HCT116 (cell line): ENCODE measurements around the gene RAPGEF1. TPM values are rescaled to one million over a fixed set of nuclear protein-coding genes. Genes with fewer than 3 reads are reported as not detected.

Source experiments
- ATAC-seq: fragments of 200-7000 bp; cut with Tn5 transposase; 2 replicates; pipeline ENCODE4 v1.9.1; 2020; ENCODE audit warnings: mild to moderate bottlenecking, moderate library complexity
- BruUV-seq: library from RNA; stranded (reverse); fragments of 400-500 nt; replicated peaks from 2 replicates; lab custom pipeline; 2021; lab: Mats Ljungman, UMichigan
- CTCF ChIA-PET: fragments of 300-600 bp; sonication (Branson Sonifier 250); formaldehyde crosslinking; loops from one replicate; lab custom pipeline; 2021; ENCODE audit warnings: antibody characterized with exemption; lab: Charles Lee
- POLR2A ChIA-PET: fragments of 300-600, 350-600 bp; sonication (Branson Sonifier 250); formaldehyde crosslinking; loops from one replicate; lab custom pipeline; 2021; ENCODE audit warnings: antibody characterized with exemption; lab: Charles Lee
- RAD21 ChIA-PET, 2 experiments: fragments of 300-600 bp; sonication (Branson Sonifier 250); formaldehyde crosslinking; loops; one replicate each; lab custom pipeline; 2023; ENCODE audit warnings: low total read pairs in 2 of 2; ENCODE audit not compliant: uncharacterized antibody in 2 of 2, unreplicated experiment in 2 of 2, low non-redundant PET in 1 of 2; lab: Charles Lee
- DNase-seq: peaks from one replicate; pipeline ENCODE4 v3.0.0-alpha.2; 2010; ENCODE audit warnings: low read depth, low spot score
- H2AFZ ChIP-seq: fragments of 200-600 bp; shearing (Covaris generic), sonication (generic); 2 replicates; pipeline ENCODE4 v1.6.1; 2017; ENCODE audit warnings: low read depth, mixed run types, mixed read lengths, antibody characterized with exemption, low read length; ENCODE audit not compliant: poor library complexity, severe bottlenecking
- H3K27ac ChIP-seq: 2 replicates; pipeline ENCODE4 v1.5.1; 2012; ENCODE audit warnings: low read depth, low read length
- H3K27me3 ChIP-seq: fragments of 200-600 bp; sonication (generic); 2 replicates; pipeline ENCODE4 v1.6.1; 2016; ENCODE audit warnings: mixed run types, low read length, mixed read lengths; ENCODE audit not compliant: insufficient read depth
- H3K36me3 ChIP-seq, 2 experiments: fragments of 200-500 bp in 1 of 2; fragments of 200-600 bp in 1 of 2; sonication (Bioruptor generic) in 1 of 2; sonication (generic) in 1 of 2; 2 replicates each; pipeline versions ENCODE4 v1.5.1 to v1.6.1; 2014 to 2016; ENCODE audit warnings: low read length in 2 of 2, inconsistent platforms in 1 of 2, mixed read lengths in 1 of 2, mixed run types in 1 of 2; ENCODE audit not compliant: insufficient read depth in 2 of 2, control insufficient read depth in 1 of 2
- H3K4me1 ChIP-seq, 2 experiments: fragments of 200-600 bp in 1 of 2; sonication (generic) in 1 of 2; 2 replicates each; pipeline versions ENCODE4 v1.5.1 to v1.6.1; 2012 to 2017; ENCODE audit warnings: low read length in 2 of 2, inconsistent platforms in 1 of 2, mild to moderate bottlenecking in 1 of 2, mixed read lengths in 1 of 2, mixed run types in 1 of 2, moderate library complexity in 1 of 2; ENCODE audit not compliant: insufficient read depth in 2 of 2, control insufficient read depth in 1 of 2
- H3K4me2 ChIP-seq: fragments of 200-600 bp; sonication (generic); 2 replicates; pipeline ENCODE4 v1.6.1; 2017; ENCODE audit warnings: mixed run types, low read length, mixed read lengths
- H3K4me3 ChIP-seq, 2 experiments: fragments of 200-600 bp in 1 of 2; sonication (generic) in 1 of 2; replicated peaks in 1 of 2; 2 replicates each; pipeline ENCODE4 v1.5.1; 2011 to 2016; ENCODE audit warnings: low read length in 2 of 2, control low read depth in 1 of 2, low read depth in 1 of 2, mild to moderate bottlenecking in 1 of 2, mixed read lengths in 1 of 2, mixed run types in 1 of 2
- H3K79me2 ChIP-seq: fragments of 200-600 bp; sonication (generic); 2 replicates; pipeline ENCODE4 v1.6.1; 2017; ENCODE audit warnings: mild to moderate bottlenecking, mixed run types, low read length, moderate library complexity, mixed read lengths; ENCODE audit not compliant: insufficient read depth
- H3K9ac ChIP-seq: fragments of 200-600 bp; sonication (generic); 2 replicates; pipeline ENCODE4 v1.6.1; 2016; ENCODE audit warnings: low read length, mixed read lengths
- H3K9me2 ChIP-seq: fragments of 200-600 bp; sonication (generic), shearing (Covaris generic); 2 replicates; pipeline ENCODE4 v1.6.1; 2017; ENCODE audit warnings: mixed run types, mild to moderate bottlenecking, moderate library complexity; ENCODE audit not compliant: insufficient read depth
- H3K9me3 ChIP-seq, 2 experiments: fragments of 200-500 bp in 1 of 2; fragments of 200-600 bp in 1 of 2; sonication (Bioruptor generic) in 1 of 2; sonication (generic) in 1 of 2; 2 replicates each; pipeline ENCODE4 v1.6.1; 2014 to 2017; ENCODE audit warnings: low read length in 2 of 2, mixed read lengths in 2 of 2, inconsistent platforms in 1 of 2, low read depth in 1 of 2, mild to moderate bottlenecking in 1 of 2, mixed run types in 1 of 2, moderate library complexity in 1 of 2; ENCODE audit not compliant: control insufficient read depth in 1 of 2, insufficient read depth in 1 of 2
- H4K20me1 ChIP-seq: fragments of 200-600 bp; sonication (generic), shearing (Covaris generic); 2 replicates; pipeline ENCODE4 v1.6.1; 2017; ENCODE audit warnings: mixed run types, mild to moderate bottlenecking, moderate library complexity; ENCODE audit not compliant: insufficient read depth
- ATF3 ChIP-seq: IDR thresholded peaks from 2 replicates; pipeline ENCODE4 v1.6.1; 2012
- CBX3 ChIP-seq: IDR thresholded peaks from 2 replicates; pipeline ENCODE4 v1.6.1; 2012; ENCODE audit warnings: low read depth
- CEBPB ChIP-seq: IDR thresholded peaks from 2 replicates; pipeline ENCODE4 v1.6.1; 2012; ENCODE audit warnings: low read depth
- EGR1 ChIP-seq: IDR thresholded peaks from 2 replicates; pipeline ENCODE4 v1.6.1; 2012; ENCODE audit warnings: low read depth
- ELF1 ChIP-seq: IDR thresholded peaks from 2 replicates; pipeline ENCODE4 v1.6.1; 2012; ENCODE audit warnings: low read depth, borderline replicate concordance
- EZH2 ChIP-seq: fragments of 200-600 bp; sonication (generic); IDR thresholded peaks from 2 replicates; pipeline ENCODE4 v1.6.1; 2017; ENCODE audit warnings: antibody characterized with exemption, mixed run types
- FOSL1 ChIP-seq: IDR thresholded peaks from 2 replicates; pipeline ENCODE4 v1.6.1; 2012; ENCODE audit warnings: low read depth
- JUND ChIP-seq: IDR thresholded peaks from 2 replicates; pipeline ENCODE4 v1.6.1; 2012
- MAX ChIP-seq: IDR thresholded peaks from 2 replicates; pipeline ENCODE4 v1.6.1; 2012
- POLR2A ChIP-seq: IDR thresholded peaks from 2 replicates; pipeline ENCODE4 v1.7.0; 2011; ENCODE audit warnings: borderline replicate concordance; ENCODE audit not compliant: insufficient read depth, insufficient read length; ENCODE audit errors: extremely low read depth
- POLR2AphosphoS5 ChIP-seq: IDR thresholded peaks from 2 replicates; pipeline ENCODE4 v1.6.1; 2011; ENCODE audit warnings: mild to moderate bottlenecking, low read depth, low read length, moderate library complexity
- SIN3A ChIP-seq: IDR thresholded peaks from 2 replicates; pipeline ENCODE4 v1.6.1; 2012; ENCODE audit warnings: low read depth
- SRF ChIP-seq: IDR thresholded peaks from 2 replicates; pipeline ENCODE4 v1.6.1; 2012; ENCODE audit warnings: low read depth
- YY1 ChIP-seq: IDR thresholded peaks from 2 replicates; pipeline ENCODE4 v1.6.1; 2011; ENCODE audit warnings: low read length, low read depth, moderate library complexity, mild to moderate bottlenecking; ENCODE audit not compliant: insufficient replicate concordance; ENCODE audit errors: extremely low read depth
- intact Hi-C: fragments of 100-400 bp; cut with micrococcal nuclease; formaldehyde crosslinking; loops from 2 replicates; pipeline ENCODE4 v1.10.0; 2022
- total RNA-seq: library from RNA; stranded (reverse); gene quantifications from one replicate; pipeline ENCODE4 v1.2.1, GENCODE V29; 2021; ENCODE audit not compliant: unreplicated experiment
- TF ChIP-seq, protein P1 (sequence below), 3 experiments: fragments of 200-600 bp in 1 of 3; sonication (generic) in 1 of 3; IDR thresholded peaks in 2 of 3; conservative IDR thresholded peaks in 1 of 3; 2 replicates each; pipeline ENCODE4 v1.5.1; 2012 to 2017; ENCODE audit warnings: low read depth in 2 of 3, low read length in 2 of 3, antibody characterized with exemption in 1 of 3, borderline replicate concordance in 1 of 3, control low read depth in 1 of 3, mild to moderate bottlenecking in 1 of 3, mixed read lengths in 1 of 3, mixed run types in 1 of 3, moderate library complexity in 1 of 3; ENCODE audit not compliant: insufficient read depth in 1 of 3
- TF ChIP-seq, protein P2 (sequence below): IDR thresholded peaks from 2 replicates; pipeline ENCODE4 v1.6.1; 2011; ENCODE audit warnings: mild to moderate bottlenecking, low read length, moderate library complexity; ENCODE audit not compliant: insufficient replicate concordance; ENCODE audit errors: extremely low read depth

RAPGEF1 gene
- total RNA-seq, 1 experiment from 2014 or later, result 43.0 TPM

GRCh38 chr9:131587906-131588305 lies 152.0 kb downstream of the RAPGEF1 start (continued):
- TF ChIP-seq, protein P1, sequence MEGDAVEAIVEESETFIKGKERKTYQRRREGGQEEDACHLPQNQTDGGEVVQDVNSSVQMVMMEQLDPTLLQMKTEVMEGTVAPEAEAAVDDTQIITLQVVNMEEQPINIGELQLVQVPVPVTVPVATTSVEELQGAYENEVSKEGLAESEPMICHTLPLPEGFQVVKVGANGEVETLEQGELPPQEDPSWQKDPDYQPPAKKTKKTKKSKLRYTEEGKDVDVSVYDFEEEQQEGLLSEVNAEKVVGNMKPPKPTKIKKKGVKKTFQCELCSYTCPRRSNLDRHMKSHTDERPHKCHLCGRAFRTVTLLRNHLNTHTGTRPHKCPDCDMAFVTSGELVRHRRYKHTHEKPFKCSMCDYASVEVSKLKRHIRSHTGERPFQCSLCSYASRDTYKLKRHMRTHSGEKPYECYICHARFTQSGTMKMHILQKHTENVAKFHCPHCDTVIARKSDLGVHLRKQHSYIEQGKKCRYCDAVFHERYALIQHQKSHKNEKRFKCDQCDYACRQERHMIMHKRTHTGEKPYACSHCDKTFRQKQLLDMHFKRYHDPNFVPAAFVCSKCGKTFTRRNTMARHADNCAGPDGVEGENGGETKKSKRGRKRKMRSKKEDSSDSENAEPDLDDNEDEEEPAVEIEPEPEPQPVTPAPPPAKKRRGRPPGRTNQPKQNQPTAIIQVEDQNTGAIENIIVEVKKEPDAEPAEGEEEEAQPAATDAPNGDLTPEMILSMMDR (IDR thresholded peaks at IDR 0.05 in 2 of 3, conservative IDR thresholded peaks at IDR 0.05 in 1 of 3; ENCODE audit: borderline replicate concordance in 1 of 3, insufficient read depth in 1 of 3, low read depth in 2 of 3, low read length in 2 of 3), result no peak
- no peak for TF ChIP-seq FOSL1
- no peak for TF ChIP-seq SIN3A
- TF ChIP-seq YY1, result no peak

- no peaks in the 10 kb centered on the region for H3K27me3 ChIP-seq
- H2AFZ ChIP-seq, result no peak overlapping the region
- no peaks in the 10 kb centered on the region for H4K20me1 ChIP-seq
- ATAC-seq (no peak), DNase-seq (no peak)
- no peak overlapping the region for H3K4me2 ChIP-seq
- intact Hi-C loops, result no loop called here
- TF ChIP-seq CEBPB (no peak), EZH2 (no peak), MAX (no peak), SRF (no peak), ELF1 (no peak), POLR2A (no peak), ATF3 (no peak), EGR1 (no peak), POLR2AphosphoS5 (no peak), YY1 (no peak), CBX3 (no peak), SIN3A (no peak), JUND (no peak), FOSL1 (no peak)
- TF ChIP-seq, protein P1 (IDR thresholded peaks at IDR 0.05 in 2 of 3, conservative IDR thresholded peaks at IDR 0.05 in 1 of 3; ENCODE audit: borderline replicate concordance in 1 of 3, insufficient read depth in 1 of 3, low read depth in 2 of 3, low read length in 2 of 3), result no peak
- TF ChIP-seq, protein P2, sequence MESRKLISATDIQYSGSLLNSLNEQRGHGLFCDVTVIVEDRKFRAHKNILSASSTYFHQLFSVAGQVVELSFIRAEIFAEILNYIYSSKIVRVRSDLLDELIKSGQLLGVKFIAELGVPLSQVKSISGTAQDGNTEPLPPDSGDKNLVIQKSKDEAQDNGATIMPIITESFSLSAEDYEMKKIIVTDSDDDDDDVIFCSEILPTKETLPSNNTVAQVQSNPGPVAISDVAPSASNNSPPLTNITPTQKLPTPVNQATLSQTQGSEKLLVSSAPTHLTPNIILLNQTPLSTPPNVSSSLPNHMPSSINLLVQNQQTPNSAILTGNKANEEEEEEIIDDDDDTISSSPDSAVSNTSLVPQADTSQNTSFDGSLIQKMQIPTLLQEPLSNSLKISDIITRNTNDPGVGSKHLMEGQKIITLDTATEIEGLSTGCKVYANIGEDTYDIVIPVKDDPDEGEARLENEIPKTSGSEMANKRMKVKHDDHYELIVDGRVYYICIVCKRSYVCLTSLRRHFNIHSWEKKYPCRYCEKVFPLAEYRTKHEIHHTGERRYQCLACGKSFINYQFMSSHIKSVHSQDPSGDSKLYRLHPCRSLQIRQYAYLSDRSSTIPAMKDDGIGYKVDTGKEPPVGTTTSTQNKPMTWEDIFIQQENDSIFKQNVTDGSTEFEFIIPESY, result no peak
- no peaks in the 10 kb centered on the region; a peak in 1 of 4 replicates for H3K36me3 ChIP-seq
- BruUV-seq, result no TSS peak
- no peaks in the 10 kb centered on the region for H3K79me2 ChIP-seq
- H3K9ac ChIP-seq, result no peak overlapping the region
- H3K4me3 ChIP-seq, result no peak overlapping the region
- H3K4me1 ChIP-seq, result no peaks in the 10 kb centered on the region
- CTCF ChIA-PET, result no interaction called here
- H3K9me2 ChIP-seq, result no peaks in the 10 kb centered on the region
- POLR2A ChIA-PET, result no interaction called here
- H3K9me3 ChIP-seq, result no peaks in the 10 kb centered on the region
- RAD21 ChIA-PET, result no interaction called here
- no peak overlapping the region for H3K27ac ChIP-seq
Observed at GRCh38 chr9:131587331-131587730, 152.5 kb downstream of the RAPGEF1 start.
